ENCODE data around the gene SYNE2.

Gene SYNE2

DNA sequence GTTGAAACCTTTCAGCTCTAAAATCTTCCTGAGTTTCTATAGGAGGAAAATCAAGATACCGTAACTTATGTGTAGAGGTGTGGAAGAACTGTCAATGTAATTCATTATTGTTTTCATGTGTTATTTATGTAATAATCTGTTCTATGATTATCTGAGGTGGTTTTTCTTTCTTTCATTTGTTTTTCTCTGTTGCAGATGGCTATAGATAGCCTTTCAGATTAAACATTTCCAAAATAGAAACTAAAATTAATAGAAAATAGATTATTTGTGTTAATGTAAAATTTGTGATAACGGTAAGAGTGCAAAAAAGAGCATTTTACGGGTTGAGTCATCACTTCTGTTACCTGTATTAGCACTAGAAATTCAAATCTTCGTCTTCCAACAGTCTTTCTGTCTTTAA, 128.8 kb downstream of the SYNE2 start:
- TF ChIP-seq CTCF (IDR thresholded peaks at IDR 0.05; ENCODE audit: insufficient read depth, low read depth, low read length, missing control alignments), result no peak
- DNase-seq (ENCODE audit: low read depth), result no peak
- no peak overlapping the region for H3K4me3 ChIP-seq (ENCODE audit: low read length)

DNA sequence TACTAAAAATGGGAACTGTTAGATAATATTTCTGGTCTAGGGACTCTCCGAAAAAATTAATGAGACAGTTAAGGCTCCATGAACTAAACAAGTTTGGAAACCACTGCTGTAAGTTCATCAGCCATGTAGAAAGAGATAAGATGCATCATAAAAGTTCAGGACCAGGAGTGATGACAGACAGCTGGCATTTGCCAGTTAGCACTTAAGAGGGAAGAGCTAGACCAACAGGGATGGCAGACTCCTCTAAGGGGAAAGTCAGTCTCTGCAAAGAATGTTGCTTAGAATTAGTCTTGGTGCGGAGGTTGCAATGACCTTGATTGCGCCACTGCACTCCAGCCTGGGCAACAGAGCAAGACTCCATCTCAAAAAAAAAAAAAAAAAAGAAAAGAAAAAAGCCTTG, 129.4 kb downstream of the SYNE2 start:
- no peak for DNase-seq (ENCODE audit: low read depth)
- no peak overlapping the region for H3K4me3 ChIP-seq (ENCODE audit: low read length)
- TF ChIP-seq CTCF (IDR thresholded peaks at IDR 0.05; ENCODE audit: insufficient read depth, low read depth, low read length, missing control alignments), result no peak

DNA sequence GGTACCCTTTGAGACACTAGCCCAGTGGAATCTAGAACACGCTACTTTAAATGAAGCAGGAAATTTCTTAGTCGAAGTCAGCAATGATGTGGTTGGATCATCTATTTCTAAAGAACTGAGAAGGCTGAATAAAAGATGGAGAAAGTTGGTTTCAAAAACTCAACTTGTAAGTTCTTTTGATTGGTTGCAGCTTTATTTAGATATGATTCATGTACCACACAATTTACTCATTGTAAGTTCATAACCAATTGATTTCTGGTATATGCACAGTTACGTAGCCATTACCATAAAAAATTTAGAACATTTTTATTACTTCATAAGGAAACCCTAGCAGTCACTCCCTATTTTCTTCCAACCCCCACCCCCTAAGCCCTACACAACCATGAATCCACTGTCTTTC, 129.8 kb downstream of the SYNE2 start:
- no peak overlapping the region for H3K4me3 ChIP-seq (ENCODE audit: low read length)
- no peak for TF ChIP-seq CTCF (IDR thresholded peaks at IDR 0.05; ENCODE audit: insufficient read depth, low read depth, low read length, missing control alignments)
- no peak for DNase-seq (ENCODE audit: low read depth)

DNA sequence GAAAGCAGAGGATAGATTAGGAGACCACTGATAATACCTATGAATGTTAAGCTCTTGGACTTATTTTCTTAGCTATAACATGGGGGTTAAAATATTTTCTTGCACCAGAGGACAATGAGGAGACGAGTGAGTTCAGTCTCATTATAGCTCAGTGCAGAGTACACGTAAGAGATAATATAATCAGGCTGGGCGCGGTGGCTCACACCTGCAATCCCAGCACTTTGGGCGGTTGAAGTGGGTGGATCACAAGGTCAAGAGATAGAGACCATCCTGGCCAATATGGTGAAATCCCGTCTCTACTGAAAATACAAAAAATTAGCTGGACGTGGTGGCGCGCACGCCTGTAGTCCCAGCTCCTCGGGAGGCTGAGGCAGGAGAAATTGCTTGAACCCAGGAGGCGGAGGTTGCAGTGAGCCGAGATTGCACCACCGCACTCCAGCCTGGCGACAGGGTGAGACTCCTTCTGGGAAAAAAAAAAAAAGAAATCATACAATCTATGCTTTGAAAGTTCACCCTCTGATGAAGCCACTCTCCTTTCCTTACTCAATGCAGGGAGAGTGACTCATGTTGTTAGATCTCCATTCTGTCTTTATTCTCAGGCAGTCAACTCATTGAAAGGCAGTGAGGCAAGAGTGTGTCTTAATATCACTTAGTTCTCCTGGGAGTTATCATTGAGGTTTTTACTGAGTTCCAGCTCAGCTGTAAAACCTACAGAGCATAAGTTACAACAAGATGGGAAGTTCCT, 134.2 kb downstream of the SYNE2 start:
- TF ChIP-seq CTCF (IDR thresholded peaks at IDR 0.05; ENCODE audit: insufficient read depth, low read depth, low read length, missing control alignments), result no peak
- H3K4me3 ChIP-seq (ENCODE audit: low read length), result no peak overlapping the region
- DNase-seq (ENCODE audit: low read depth), result peak; percentile 91

GRCh38 chr14:63988579-63988978, 135.8 kb downstream of the SYNE2 start:
- peak; percentile 2 for DNase-seq (ENCODE audit: low read depth)
- no peak for TF ChIP-seq CTCF (IDR thresholded peaks at IDR 0.05; ENCODE audit: insufficient read depth, low read depth, low read length, missing control alignments)
- no peak overlapping the region for H3K4me3 ChIP-seq (ENCODE audit: low read length)

GRCh38 chr14:63991833-63992232, 139.0 kb downstream of the SYNE2 start:
- no peak overlapping the region for H3K4me3 ChIP-seq (ENCODE audit: low read length)
- no peak for TF ChIP-seq CTCF (IDR thresholded peaks at IDR 0.05; ENCODE audit: insufficient read depth, low read depth, low read length, missing control alignments)
- no peak for DNase-seq (ENCODE audit: low read depth)

DNA sequence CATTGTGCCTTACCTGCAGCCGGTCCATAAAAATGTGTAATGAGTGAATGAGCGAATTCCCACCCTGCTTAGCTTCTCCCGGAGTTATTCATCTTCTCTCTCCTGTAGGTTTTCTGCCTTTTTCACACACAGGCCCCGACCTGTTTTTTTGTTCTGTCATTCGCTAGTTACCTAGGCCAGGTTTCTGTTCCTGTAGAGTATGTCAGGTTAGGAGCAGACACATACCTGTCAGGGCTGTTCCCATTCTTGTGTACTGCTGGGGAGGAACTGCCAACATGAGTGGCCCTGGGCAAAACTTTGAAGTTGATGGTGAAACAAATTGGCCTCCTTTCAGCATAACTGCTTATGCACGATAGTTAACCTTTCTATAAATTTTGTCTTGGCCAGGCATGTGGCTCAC, 140.1 kb downstream of the SYNE2 start:
- H3K4me3 ChIP-seq (ENCODE audit: low read length), result no peak overlapping the region
- DNase-seq (ENCODE audit: low read depth), result peak; percentile 98
- TF ChIP-seq CTCF (IDR thresholded peaks at IDR 0.05; ENCODE audit: insufficient read depth, low read depth, low read length, missing control alignments), result no peak

Measured in epithelial cell of esophagus (primary cell).